Measurements from ENCODE around the gene CCDC28B. TPM values are rescaled to one million over a fixed set of nuclear protein-coding genes. Genes with fewer than 3 reads are reported as not detected.

Gene CCDC28B
- total and polyA plus RNA-seq, 2 of the 13 experiments (the other 11 are each of a cell fraction or from before 2014, with no cell fraction given), result 2.6 to 3.5 TPM

DNA sequence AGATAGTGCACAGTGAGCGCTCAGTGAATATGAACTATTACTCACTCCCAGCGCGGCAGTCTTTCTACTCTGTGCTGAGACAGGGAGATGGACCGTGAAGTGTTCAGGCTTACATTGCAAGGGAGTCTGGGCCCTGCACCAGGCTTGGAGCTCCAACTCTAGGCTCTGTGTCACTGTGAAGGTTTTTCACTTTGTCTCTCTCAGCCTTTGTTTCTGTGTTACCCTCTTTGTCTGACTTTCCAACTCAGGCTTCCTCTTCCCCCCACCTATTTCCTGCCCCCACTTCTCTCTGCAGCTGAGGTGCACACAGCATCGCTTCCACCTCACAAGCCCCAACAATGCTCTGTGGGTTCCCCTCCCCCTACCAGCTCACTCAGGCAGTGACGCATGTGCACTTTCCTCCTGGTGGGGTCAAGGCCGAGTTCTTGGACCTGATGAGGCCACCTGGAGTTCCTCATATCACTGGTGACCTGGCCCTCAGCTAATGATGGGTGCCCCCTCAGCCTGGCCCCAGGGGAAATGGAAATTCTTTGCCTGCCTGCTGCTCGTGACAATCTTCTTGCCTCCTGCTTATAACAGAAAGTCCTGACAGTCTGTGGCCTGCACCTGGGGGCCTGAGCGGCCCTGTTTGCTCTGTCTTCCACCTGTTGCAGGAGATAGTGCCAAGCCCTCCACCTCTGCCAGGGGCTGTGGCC lies 49.6 kb downstream of the CCDC28B start (continued):
- TF ChIP-seq NCOA5 (CRISPR knock-in tag; IDR thresholded peaks at IDR 0.05) (no peak), ZFP82 (CRISPR knock-in tag; IDR thresholded peaks at IDR 0.05; ENCODE audit: borderline replicate concordance) (no peak), ZFP36L2 (CRISPR knock-in tag; IDR thresholded peaks at IDR 0.05) (no peak), ZSCAN21 (CRISPR knock-in tag; IDR thresholded peaks at IDR 0.05; ENCODE audit: borderline replicate concordance) (no peak; the same call in 1 of the 2 replicates), ZSCAN31 (CRISPR knock-in tag; IDR thresholded peaks at IDR 0.05; ENCODE audit: low read depth) (no peak), SNAI1 (CRISPR knock-in tag; IDR thresholded peaks at IDR 0.05; ENCODE audit: borderline replicate concordance) (no peak), HNRNPLL (IDR thresholded peaks at IDR 0.05; ENCODE audit: low read depth, low read length, poor library complexity, severe bottlenecking) (no peak), AHR (CRISPR knock-in tag; IDR thresholded peaks at IDR 0.05) (no peak), SSRP1 (CRISPR knock-in tag; IDR thresholded peaks at IDR 0.05) (no peak), DPF2 (CRISPR knock-in tag; IDR thresholded peaks at IDR 0.05; ENCODE audit: borderline replicate concordance, low read depth) (peak; percentile 85), BRD4 (CRISPR knock-in tag; IDR thresholded peaks at IDR 0.05) (no peak), GATAD1 (CRISPR knock-in tag; IDR thresholded peaks at IDR 0.05) (peak; percentile 74)
- TF ChIP-seq, protein P1, sequence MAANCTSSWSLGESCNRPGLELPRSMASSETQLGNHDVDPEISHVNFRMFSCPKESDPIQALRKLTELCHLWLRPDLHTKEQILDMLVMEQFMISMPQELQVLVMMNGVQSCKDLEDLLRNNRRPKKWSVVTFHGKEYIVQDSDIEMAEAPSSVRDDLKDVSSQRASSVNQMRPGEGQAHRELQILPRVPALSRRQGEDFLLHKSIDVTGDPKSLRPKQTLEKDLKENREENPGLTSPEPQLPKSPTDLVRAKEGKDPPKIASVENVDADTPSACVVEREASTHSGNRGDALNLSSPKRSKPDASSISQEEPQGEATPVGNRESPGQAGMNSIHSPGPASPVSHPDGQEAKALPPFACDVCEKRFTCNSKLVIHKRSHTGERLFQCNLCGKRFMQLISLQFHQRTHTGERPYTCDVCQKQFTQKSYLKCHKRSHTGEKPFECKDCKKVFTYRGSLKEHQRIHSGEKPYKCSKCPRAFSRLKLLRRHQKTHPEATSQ (CRISPR knock-in tag; IDR thresholded peaks at IDR 0.05; ENCODE audit: borderline replicate concordance), result no peak; the same call in 1 of the 2 replicates
- TF ChIP-seq, protein P2, sequence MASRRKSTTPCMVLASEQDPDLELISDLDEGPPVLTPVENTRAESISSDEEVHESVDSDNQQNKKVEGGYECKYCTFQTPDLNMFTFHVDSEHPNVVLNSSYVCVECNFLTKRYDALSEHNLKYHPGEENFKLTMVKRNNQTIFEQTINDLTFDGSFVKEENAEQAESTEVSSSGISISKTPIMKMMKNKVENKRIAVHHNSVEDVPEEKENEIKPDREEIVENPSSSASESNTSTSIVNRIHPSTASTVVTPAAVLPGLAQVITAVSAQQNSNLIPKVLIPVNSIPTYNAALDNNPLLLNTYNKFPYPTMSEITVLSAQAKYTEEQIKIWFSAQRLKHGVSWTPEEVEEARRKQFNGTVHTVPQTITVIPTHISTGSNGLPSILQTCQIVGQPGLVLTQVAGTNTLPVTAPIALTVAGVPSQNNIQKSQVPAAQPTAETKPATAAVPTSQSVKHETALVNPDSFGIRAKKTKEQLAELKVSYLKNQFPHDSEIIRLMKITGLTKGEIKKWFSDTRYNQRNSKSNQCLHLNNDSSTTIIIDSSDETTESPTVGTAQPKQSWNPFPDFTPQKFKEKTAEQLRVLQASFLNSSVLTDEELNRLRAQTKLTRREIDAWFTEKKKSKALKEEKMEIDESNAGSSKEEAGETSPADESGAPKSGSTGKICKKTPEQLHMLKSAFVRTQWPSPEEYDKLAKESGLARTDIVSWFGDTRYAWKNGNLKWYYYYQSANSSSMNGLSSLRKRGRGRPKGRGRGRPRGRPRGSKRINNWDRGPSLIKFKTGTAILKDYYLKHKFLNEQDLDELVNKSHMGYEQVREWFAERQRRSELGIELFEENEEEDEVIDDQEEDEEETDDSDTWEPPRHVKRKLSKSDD (CRISPR knock-in tag; IDR thresholded peaks at IDR 0.05; ENCODE audit: low read depth), result peak; percentile 36; the same call in 1 of the 2 replicates
- TF ChIP-seq, protein P3, sequence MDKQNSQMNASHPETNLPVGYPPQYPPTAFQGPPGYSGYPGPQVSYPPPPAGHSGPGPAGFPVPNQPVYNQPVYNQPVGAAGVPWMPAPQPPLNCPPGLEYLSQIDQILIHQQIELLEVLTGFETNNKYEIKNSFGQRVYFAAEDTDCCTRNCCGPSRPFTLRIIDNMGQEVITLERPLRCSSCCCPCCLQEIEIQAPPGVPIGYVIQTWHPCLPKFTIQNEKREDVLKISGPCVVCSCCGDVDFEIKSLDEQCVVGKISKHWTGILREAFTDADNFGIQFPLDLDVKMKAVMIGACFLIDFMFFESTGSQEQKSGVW (CRISPR knock-in tag; IDR thresholded peaks at IDR 0.05; ENCODE audit: borderline replicate concordance), result no peak
- TF ChIP-seq, protein P4, sequence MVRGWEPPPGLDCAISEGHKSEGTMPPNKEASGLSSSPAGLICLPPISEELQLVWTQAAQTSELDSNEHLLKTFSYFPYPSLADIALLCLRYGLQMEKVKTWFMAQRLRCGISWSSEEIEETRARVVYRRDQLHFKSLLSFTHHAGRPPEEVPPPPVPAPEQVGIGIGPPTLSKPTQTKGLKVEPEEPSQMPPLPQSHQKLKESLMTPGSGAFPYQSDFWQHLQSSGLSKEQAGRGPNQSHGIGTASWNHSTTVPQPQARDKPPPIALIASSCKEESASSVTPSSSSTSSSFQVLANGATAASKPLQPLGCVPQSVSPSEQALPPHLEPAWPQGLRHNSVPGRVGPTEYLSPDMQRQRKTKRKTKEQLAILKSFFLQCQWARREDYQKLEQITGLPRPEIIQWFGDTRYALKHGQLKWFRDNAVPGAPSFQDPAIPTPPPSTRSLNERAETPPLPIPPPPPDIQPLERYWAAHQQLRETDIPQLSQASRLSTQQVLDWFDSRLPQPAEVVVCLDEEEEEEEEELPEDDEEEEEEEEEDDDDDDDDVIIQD (CRISPR knock-in tag; IDR thresholded peaks at IDR 0.05; ENCODE audit: low read depth), result no peak
- TF ChIP-seq, protein P5, sequence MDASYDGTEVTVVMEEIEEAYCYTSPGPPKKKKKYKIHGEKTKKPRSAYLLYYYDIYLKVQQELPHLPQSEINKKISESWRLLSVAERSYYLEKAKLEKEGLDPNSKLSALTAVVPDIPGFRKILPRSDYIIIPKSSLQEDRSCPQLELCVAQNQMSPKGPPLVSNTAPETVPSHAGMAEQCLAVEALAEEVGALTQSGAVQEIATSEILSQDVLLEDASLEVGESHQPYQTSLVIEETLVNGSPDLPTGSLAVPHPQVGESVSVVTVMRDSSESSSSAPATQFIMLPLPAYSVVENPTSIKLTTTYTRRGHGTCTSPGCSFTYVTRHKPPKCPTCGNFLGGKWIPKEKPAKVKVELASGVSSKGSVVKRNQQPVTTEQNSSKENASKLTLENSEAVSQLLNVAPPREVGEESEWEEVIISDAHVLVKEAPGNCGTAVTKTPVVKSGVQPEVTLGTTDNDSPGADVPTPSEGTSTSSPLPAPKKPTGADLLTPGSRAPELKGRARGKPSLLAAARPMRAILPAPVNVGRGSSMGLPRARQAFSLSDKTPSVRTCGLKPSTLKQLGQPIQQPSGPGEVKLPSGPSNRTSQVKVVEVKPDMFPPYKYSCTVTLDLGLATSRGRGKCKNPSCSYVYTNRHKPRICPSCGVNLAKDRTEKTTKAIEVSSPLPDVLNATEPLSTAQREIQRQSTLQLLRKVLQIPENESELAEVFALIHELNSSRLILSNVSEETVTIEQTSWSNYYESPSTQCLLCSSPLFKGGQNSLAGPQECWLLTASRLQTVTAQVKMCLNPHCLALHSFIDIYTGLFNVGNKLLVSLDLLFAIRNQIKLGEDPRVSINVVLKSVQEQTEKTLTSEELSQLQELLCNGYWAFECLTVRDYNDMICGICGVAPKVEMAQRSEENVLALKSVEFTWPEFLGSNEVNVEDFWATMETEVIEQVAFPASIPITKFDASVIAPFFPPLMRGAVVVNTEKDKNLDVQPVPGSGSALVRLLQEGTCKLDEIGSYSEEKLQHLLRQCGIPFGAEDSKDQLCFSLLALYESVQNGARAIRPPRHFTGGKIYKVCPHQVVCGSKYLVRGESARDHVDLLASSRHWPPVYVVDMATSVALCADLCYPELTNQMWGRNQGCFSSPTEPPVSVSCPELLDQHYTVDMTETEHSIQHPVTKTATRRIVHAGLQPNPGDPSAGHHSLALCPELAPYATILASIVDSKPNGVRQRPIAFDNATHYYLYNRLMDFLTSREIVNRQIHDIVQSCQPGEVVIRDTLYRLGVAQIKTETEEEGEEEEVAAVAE (CRISPR knock-in tag; IDR thresholded peaks at IDR 0.05; ENCODE audit: borderline replicate concordance), result no peak
